GM20000 (cell line): ENCODE data around the gene IFITM5.
A peak's percentile ranks its signal among the peaks of the same experiment; 100 is the strongest.

Experiments used
- DNase-seq: peaks from one replicate; pipeline ENCODE4 v3.0.0; 2012; ENCODE audit warnings: low spot score
- CTCF ChIP-seq: IDR thresholded peaks from 2 replicates; pipeline ENCODE4 v1.5.1; 2012; ENCODE audit warnings: mild to moderate bottlenecking, control low read depth; ENCODE audit errors: extremely low read depth, missing control alignments

IFITM5 gene

GRCh38 chr11:287821-288477 lies 11.4 kb downstream of the IFITM5 start:
- peak; percentile 40 for DNase-seq

GRCh38 chr11:286977-287820 lies 12.1 kb downstream of the IFITM5 start:
- DNase-seq: peak; percentile 30

More at GRCh38 chr11:287821-288477, 11.4 kb downstream of the IFITM5 start:
- no peak for TF ChIP-seq CTCF

GRCh38 chr11:285894-286220 lies 13.5 kb downstream of the IFITM5 start:
- DNase-seq: peak; percentile 23
- TF ChIP-seq CTCF: no peak

GRCh38 chr11:285021-285893 lies 14.1 kb downstream of the IFITM5 start:
- peak; percentile 23 for DNase-seq
- no peak for TF ChIP-seq CTCF

GRCh38 chr11:284105-285020 lies 15.0 kb downstream of the IFITM5 start:
- DNase-seq: no peak
- TF ChIP-seq CTCF: no peak

- TF ChIP-seq CTCF: no peak
- peak; percentile 7 for DNase-seq
Measured at GRCh38 chr11:283405-284104, 15.8 kb downstream of the IFITM5 start.
